ENCODE results near the gene FAM20C. TPM values are rescaled to one million over a fixed set of nuclear protein-coding genes. Genes with fewer than 3 reads are reported as not detected.

FAM20C gene
- total and polyA plus RNA-seq, 2 donors (not counting 3 experiments of a cell fraction or from before 2014, with no cell fraction given), result 14.2 to 34.5 TPM

DNA sequence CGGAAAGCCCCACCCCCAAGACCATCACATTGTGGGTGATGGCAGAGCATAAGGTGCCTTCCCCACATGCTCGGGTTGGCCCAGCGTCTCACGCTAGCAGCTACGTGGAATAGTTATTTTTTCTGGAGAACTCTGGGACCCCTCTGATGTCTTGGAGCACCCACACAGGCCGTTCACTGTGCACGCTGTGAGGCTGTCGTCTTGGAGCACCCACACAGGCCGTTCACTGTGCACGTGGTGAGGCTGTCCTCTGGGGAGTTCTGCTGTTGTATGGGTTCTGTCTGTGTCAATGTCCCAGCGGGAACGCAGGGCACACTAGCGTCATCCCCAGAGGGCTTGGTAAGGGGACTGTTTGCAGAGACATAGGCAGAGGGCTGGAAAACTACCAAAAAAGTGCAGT lies 38.8 kb upstream of the FAM20C start:
- Histone ChIP-seq H3K9me3 (replicated peaks; ENCODE audit: control insufficient read depth, insufficient read depth, low read length) (no peaks in the 10 kb centered on the region), H3K4me3 (replicated peaks in 1 of 3; ENCODE audit: insufficient read depth in 1 of 3, low read depth in 1 of 3, low read length in 3 of 3) (no peak overlapping the region), H3K4me2 (ENCODE audit: insufficient read depth, low read length) (no peak overlapping the region), H3K4me1 (ENCODE audit: control insufficient read depth, extremely low read depth, insufficient read depth, low read length) (peaks cover 7% of the 10 kb centered on the region), H3K36me3 (ENCODE audit: control insufficient read depth in 2 of 2, extremely low read depth in 1 of 2, insufficient read depth in 2 of 2, low read length in 2 of 2) (no peaks in the 10 kb centered on the region), H3K27me3 (ENCODE audit: control insufficient read depth in 2 of 2, insufficient read depth in 2 of 2, low read length in 2 of 2) (peaks cover 0 to 3% of the 10 kb centered on the region in 2 experiments), H3K9ac (replicated peaks; ENCODE audit: extremely low read depth, insufficient read depth, low read length) (no peak overlapping the region), H3K79me2 (ENCODE audit: control insufficient read depth, insufficient read depth, low read length) (no peaks in the 10 kb centered on the region), H2AFZ (ENCODE audit: low read depth, low read length) (no peak overlapping the region), H3K27ac (ENCODE audit: insufficient read depth, low read depth, low read length) (no peak overlapping the region), H4K20me1 (replicated peaks; ENCODE audit: control insufficient read depth, extremely low read depth, insufficient read depth, low read length) (no peaks in the 10 kb centered on the region), H3K9me1 (replicated peaks; ENCODE audit: control insufficient read depth, extremely low read depth, insufficient read depth, low read length) (no peaks in the 10 kb centered on the region)
- BruUV-seq (replicated peaks), result no TSS peak
- dilution Hi-C loops (cut with MboI; ENCODE audit: extremely low pct_ligation_motif_present, low sequenced_read_pairs) (no loop called here), intact Hi-C loops (cut with micrococcal nuclease) (no loop called here)
- TF ChIP-seq JUN (IDR thresholded peaks at IDR 0.05; ENCODE audit: borderline replicate concordance, insufficient read depth, insufficient read length, low read depth) (no peak), POLR2AphosphoS5 (IDR thresholded peaks at IDR 0.05; ENCODE audit: insufficient read depth, low read depth, low read length) (no peak), FOS (IDR thresholded peaks at IDR 0.05; ENCODE audit: borderline replicate concordance, insufficient read depth, low read length) (no peak), POLR2A (IDR thresholded peaks at IDR 0.05; ENCODE audit: low read depth, low read length) (no peak), MYC (IDR thresholded peaks at IDR 0.05; ENCODE audit: low read depth, low read length) (no peak), GATA2 (IDR thresholded peaks at IDR 0.05; ENCODE audit: insufficient read depth, insufficient read length, low read depth, low read length) (no peak), EZH2 (IDR thresholded peaks at IDR 0.05; ENCODE audit: borderline replicate concordance, low read depth, low read length, severe bottlenecking) (no peak)
- TF ChIP-seq, protein P1, sequence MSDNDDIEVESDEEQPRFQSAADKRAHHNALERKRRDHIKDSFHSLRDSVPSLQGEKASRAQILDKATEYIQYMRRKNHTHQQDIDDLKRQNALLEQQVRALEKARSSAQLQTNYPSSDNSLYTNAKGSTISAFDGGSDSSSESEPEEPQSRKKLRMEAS (IDR thresholded peaks at IDR 0.05; ENCODE audit: insufficient read depth, insufficient read length), result no peak
- TF ChIP-seq, protein P2, sequence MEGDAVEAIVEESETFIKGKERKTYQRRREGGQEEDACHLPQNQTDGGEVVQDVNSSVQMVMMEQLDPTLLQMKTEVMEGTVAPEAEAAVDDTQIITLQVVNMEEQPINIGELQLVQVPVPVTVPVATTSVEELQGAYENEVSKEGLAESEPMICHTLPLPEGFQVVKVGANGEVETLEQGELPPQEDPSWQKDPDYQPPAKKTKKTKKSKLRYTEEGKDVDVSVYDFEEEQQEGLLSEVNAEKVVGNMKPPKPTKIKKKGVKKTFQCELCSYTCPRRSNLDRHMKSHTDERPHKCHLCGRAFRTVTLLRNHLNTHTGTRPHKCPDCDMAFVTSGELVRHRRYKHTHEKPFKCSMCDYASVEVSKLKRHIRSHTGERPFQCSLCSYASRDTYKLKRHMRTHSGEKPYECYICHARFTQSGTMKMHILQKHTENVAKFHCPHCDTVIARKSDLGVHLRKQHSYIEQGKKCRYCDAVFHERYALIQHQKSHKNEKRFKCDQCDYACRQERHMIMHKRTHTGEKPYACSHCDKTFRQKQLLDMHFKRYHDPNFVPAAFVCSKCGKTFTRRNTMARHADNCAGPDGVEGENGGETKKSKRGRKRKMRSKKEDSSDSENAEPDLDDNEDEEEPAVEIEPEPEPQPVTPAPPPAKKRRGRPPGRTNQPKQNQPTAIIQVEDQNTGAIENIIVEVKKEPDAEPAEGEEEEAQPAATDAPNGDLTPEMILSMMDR (IDR thresholded peaks at IDR 0.05; ENCODE audit: extremely low read depth in 1 of 2, insufficient read depth in 1 of 2, low read depth in 1 of 2, low read length in 2 of 2), result no peak
- CTCF ChIA-PET, result interaction anchor here (1.7 kb wide), 1 partner anchor 38 kb away, joined by 4 read pairs; the partner anchor contains the start of gene FAM20C
- no peak for DNase-seq (ENCODE audit: low read depth, low spot score)
- FAIRE-seq, result no peak
- POLR2A ChIA-PET, result no interaction called here
